ENCODE data around the gene SAT2.

Gene SAT2

GRCh38 chr17:7589204-7589868, 38.3 kb downstream of the SAT2 start:
- H3K27ac ChIP-seq: no peak overlapping the region
- TF ChIP-seq CTCF (conservative IDR thresholded peaks at IDR 0.05): no peak; the same call in 1 of the 2 replicates

- TF ChIP-seq CTCF (conservative IDR thresholded peaks at IDR 0.05): no peak
- H3K27ac ChIP-seq: no peak overlapping the region
Observed at GRCh38 chr17:7588553-7589203, 38.9 kb downstream of the SAT2 start.

GRCh38 chr17:7587420-7588151, 40.0 kb downstream of the SAT2 start:
- TF ChIP-seq CTCF (conservative IDR thresholded peaks at IDR 0.05): no peak
- no peak overlapping the region for H3K27ac ChIP-seq

- TF ChIP-seq CTCF (conservative IDR thresholded peaks at IDR 0.05): peak; percentile 63
- H3K27ac ChIP-seq: no peak overlapping the region
Observed at GRCh38 chr17:7586673-7587419, 40.8 kb downstream of the SAT2 start.

- no peak for TF ChIP-seq CTCF (conservative IDR thresholded peaks at IDR 0.05)
- H3K27ac ChIP-seq: peak within 1 kb of the TSS; percentile 86
Observed at GRCh38 chr17:7583253-7584109, 44.1 kb downstream of the SAT2 start, which contains the start of gene MPDU1. MPDU1 (plus strand) TSS chr17:7583852; CDS start chr17:7583863, 11 bp downstream.

- H3K27ac ChIP-seq: peak overlapping the region; percentile 86
- TF ChIP-seq CTCF (conservative IDR thresholded peaks at IDR 0.05): no peak
Observed at GRCh38 chr17:7582396-7583252, 45.0 kb downstream of the SAT2 start.

Data from VCaP (cell line).